GM18517 (cell line): Measurements from ENCODE around the gene PGAM5.
"Not testable (repeated sequence)": the region's sequence is repeated elsewhere in the genome, so short reads cannot be mapped to it uniquely, and the experiment has no call there.

ENCODE experiments used
- ATAC-seq: cut with Tn5 transposase; IDR thresholded peaks from one replicate; pipeline ENCODE4 v1.9.1; 2021; ENCODE audit warnings: mild to moderate bottlenecking, moderate library complexity; ENCODE audit not compliant: unreplicated experiment

Gene PGAM5

DNA sequence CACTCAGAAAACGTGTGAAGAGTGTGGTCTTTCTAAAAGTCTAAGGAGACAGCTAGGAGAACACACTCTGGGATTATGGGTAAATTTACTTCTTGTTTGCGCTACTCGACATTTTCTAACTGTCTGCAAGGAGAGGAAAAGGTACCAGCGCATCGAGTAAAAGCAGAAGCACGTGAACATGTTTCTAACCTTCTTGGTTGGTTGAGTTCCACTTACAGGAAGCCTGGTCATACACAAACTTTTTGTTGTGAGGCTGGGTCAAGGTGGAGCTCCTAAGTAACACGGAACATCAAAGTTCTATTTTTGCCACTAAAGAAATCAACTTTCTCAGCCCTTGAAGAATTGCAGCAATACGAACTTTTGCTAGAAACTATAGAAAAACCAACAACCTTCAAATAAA, 31.0 kb downstream of the PGAM5 start:
- no peak for ATAC-seq

DNA sequence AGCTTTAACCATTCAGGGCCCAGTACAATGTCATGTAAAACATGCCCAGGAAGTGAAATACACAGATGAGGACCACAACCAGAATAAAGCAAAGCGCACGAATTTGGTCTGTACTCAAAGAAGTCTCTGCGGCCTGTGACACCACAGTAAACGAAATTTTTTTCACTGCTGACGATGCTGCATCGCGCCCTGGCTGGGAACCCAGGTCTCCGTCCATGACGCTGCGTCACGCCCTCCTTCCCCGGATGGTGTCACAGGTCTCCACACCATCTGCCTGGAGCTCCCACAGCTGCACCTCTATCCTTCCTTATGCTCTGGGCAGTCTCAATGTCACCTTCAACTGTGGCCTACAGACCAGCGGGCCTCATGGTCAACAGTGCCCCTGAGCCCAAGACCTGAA, 33.2 kb downstream of the PGAM5 start:
- ATAC-seq = no peak

DNA sequence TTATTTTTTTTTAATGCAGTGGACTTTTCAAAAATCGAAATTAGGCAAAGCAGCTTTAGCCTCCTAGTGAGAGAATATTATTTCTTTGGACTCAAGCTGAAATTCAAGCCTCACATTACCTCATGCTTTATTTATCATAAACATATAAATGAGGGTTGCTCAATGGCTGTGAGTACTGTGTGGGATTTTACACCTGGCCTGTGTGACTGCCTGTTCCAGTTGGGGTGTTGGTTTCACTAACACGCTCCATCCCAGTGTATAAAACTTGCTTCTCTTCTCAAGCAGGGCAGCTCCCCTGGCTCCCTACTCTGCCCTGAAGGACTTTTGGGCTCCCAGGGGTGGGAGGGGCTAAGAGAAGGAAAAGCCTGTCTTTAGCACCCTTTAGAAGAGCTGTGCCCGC, 36.0 kb downstream of the PGAM5 start:
- no peak for ATAC-seq

DNA sequence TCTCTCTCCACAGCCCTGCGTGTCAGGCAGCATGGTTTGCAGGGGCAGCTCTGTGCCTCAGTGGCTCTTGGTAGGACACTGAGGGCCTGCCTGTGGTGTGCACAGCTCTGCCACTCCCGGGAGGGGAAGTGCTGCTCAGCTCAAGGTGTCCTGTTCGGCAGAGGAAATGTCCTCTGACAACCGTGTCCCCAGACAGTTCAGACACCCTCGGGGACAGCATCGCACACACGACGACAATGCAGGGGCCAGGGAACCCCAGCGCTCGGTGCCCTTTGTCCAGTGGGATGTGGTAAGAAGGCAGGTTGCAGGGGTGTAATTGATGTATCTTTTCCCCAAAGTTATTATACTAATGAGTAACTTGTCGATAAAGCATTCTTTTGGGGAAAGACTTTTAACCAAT, 36.8 kb downstream of the PGAM5 start:
- ATAC-seq = no peak

DNA sequence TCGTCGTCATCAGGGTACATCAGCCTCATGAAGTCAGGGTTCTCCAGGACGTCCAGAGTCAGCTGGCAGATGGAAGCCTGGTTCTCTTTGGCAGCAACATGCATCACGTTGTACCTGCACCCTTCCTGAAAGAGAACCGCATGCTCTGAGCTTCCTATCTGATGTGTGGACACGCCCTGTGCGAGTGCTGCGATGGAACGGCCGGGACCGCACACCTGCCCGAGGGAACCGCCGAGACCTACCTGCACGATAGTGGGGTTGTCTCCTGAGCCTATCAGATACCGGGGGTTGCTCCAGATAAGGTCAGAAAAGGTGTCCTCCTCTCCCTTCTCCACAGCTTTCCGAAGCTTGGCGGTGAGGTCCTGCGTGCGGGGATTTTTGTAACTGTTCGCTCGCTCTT, 37.3 kb downstream of the PGAM5 start:
- ATAC-seq = no peak

DNA sequence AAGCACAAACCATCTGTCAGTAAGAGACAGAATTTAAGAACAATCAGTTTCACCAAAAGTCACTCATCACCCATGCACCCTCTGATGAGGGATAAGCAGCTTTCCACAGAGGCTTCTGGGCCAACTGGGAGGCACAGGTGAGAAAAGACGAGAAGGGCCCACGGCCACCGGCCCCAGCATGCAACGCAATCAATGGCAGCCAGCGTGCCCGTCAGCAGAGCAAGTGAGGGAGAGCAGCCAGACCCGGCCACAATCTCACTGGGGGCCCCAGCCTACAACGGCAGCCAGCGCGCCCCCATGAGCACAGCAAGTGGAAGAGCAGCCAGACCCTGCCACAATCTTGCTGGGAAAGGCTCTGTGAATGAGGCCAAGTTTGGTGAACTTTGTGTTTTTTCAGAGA, 37.7 kb downstream of the PGAM5 start:
- no peak for ATAC-seq

DNA sequence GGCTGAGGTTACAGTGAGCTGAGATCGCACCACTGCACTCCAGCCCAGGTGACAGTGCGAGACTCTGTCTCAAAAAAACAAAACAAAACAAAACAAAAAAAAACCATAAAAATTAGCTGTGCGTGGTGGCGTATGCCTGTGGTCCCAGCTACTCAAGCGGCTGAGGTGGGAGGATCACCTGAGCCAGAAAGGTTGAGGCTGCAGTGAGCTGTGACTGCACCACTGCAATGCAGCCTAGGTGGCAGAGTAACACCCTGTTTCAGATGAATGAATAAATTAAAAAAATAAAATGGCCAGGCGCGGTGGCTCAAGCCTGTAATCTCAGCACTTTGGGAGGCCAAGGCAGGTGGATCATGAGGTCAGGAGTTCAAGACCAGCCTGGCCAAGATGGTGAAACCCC, 43.0 kb downstream of the PGAM5 start:
- not testable (repeated sequence) for ATAC-seq

DNA sequence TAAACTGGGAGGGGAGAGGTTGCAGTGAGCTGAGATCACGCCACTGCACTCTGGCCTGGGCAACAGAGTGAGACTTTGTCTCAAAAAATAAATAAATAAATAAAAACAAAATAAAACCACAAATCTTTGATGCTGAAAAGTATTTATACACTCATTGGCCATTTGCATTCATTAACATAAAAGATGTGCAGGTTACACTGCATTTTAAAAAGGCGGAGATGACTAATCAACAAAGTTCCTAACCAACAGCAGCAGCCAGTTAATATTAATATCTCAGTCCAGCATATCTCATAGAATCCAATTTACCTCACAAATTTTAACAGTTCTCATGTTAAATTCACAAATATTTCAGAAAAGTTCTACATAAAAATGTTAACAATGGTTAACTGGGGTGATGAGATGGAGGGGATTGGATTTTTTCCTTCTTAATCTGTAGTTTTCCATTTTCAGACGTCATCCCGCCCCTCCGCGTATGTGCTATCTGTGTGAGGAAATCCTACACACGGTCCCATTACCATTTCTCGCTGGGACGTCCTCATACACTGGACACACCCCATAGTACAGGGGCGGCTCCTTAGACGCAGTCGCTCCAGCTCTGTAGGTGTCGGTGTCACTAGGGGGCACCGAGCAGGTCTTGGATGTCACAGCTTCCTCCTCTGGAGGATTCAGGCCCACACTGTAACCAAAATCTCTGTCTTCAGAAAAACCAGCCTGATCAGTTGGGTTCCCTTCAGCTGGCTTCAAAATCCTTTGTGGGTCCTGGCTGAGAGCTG, 43.7 kb downstream of the PGAM5 start:
- ATAC-seq = no peak

DNA sequence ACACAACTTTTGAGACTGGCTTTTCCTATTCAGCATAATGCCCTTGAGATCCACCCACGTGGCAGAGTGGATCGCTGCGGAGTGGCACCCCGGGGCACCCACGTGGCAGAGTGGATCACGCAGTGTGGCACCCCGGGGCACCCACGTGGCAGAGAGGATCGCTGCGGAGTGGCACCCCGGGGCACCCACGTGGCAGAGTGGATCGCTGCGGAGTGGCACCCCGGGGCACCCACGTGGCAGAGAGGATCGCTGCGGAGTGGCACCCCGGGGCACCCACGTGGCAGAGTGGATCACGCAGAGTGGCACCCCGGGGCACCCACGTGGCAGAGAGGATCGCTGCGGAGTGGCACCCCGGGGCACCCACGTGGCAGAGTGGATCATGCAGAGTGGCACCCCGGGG, 48.2 kb downstream of the PGAM5 start:
- not testable (repeated sequence) for ATAC-seq

DNA sequence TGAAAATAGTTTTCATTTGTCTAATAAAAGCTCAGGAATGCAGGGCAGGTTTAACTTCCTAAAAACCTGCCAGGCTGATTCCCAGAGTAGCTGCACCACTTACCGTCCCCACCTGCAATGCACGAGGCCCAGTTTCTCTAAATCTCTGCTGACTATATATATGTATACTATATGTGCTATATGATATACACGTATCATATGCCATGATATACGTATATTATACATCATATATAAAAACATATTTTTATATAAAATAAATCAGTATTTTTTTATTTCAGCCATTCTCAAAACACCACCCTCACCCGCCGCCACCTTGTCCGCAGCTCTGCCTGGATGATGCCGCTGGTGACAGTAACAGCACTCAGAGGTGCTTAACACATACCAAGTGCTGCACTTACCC, 48.7 kb downstream of the PGAM5 start:
- no peak for ATAC-seq

DNA sequence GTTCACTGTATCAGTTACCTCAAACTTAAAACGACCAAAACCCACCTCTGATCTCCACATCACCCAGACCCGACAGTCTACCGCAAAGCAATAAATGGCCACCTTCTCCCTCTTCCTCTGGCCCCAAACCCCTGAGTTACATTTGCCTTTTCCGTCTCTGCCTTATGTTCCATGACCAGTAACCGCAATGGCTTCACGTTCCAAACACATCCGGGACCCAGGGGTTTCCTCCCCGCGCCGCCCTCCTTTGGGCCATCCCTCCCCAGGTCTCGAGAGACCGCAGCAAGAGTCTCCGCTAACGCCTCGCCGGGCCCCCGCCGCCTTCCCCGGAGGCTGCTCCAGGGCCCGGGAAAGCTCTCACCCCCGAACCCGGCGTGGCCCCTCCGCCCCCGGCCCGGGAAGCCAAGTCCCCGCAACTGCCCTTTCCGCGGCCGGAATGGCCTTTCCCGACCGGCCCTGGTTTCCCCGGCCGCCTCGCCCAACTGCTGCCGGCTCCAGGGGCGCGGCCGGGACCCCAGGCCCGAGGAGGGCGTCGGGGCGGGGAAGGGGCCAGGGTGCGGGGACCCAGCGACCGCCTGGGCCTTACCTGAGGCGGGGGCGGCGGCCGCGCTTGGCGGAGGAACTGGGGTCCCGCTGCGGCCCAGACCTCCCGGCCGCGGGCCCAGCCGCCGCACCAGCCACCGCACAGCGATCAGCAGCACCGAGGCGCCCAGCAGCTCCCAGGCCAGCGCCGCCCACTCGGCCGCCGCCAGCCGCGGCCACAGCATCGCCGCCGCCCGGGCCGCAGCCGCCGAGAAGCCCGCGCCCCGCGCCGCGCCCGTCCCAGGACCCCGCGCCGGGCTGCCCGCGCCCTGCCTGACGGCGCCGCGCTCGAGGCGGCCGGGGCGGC, 50.6 kb downstream of the PGAM5 start, which contains the start of gene ANKLE2:
Gene ANKLE2, minus strand, starts transcription at position 801 of the 889 bp plus-strand sequence. Its CDS starts 34 bp downstream, at position 767.
- ATAC-seq = peak; percentile 35

DNA sequence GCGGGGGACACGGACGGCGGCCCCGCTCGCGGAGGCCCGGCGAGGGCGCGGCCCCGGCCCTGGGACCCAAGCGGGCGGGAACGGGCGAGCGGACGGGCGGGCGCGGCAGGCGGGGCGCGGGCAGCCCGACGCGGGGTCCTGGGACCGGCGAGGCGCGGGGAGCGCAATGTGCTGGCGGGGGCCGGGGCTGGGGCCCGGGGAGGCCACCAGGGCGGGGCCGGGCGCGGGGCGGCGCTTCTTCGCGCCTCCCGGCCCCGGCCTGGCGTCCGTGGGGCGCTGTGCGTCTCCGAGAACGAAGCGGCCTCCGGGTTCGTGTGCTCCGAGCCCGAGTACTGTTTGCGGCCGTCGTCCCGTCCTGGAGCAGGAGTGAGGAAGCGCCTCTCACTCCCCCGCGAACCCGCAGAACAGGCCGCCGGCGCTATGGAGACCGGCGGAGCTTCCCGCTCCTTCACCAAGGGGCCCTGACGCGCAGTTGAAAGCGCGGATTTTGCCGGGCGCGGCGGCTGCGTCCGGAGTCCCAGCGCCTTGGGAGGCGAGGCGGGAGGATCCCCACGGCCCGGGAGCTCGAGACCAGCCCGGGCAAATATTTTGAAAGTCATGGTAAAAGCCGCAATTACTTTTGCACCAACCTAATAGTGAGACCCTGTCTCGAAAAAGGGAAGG, 51.4 kb downstream of the PGAM5 start:
- ATAC-seq = peak; percentile 46

DNA sequence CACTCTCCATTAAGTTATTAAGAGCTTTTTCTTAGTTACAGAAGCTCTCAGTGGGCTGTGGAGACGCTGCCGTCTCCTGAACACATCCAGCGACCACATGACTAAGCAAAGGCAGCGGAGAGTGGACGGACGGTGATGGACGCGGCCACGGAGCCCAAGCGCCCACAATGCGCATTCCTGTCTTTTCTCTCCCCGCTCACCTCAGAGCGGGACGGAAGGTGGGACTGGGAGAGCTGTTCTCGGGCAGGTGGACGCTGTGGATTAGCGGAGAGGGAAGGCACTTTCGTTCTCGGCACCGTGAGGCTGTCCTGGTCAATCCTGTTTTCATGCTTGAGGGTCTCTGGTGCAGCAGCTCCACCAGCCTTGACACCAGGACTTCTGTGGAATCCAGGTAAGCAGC, 53.6 kb downstream of the PGAM5 start:
- ATAC-seq = no peak

DNA sequence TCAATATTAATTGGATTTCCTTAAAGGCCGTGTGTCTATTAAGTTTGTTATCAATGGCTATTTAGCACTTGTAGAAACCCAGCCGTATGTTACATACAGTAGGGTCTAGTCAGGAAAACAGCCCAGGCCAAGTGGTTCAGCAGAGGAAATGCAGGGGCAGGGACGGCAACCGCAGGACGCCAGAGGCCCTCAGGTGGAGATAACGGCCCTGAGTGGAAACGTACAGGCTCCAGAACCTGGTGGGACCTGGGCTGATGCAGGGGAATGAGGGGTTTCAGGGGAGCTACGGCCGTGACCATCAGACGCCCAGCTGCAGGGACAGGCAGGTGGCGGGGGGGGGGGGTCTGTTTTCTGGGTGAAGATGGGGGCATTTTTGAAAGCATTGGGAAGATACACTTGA, 54.7 kb downstream of the PGAM5 start:
- no peak for ATAC-seq

DNA sequence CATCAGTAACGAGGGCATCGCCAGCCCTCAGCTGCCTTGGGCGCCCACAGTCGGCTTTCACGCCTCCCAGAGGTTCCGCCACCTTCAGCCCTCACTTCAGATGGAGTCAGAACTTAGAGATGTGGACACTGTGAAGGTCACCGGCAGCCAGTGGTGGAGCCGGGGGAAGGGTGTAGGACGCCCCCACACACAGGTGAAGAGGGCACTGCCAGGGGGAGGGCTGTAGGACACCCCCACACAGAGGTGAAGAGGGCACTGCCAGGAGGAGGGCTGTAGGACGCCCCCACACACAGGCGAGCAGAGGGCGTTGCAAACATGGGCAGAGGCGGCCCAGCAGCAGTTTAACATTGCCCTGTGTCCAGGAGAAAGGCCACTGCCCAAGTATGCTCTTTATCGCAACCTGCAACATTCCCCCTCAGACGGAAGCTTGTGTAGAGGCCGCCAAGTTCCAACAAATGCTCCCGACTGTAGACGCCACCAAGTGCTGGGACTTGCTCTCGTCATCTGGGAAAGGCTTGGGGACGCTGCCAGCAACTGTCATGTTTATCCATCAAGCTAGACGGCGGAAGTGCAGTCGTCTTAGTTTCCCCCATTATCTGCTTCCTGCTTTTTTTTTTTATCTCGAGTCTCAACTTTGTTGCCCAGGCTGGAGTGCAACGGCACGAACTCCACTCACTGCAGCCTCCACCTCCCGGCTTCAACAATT, 55.9 kb downstream of the PGAM5 start:
- no peak for ATAC-seq

DNA sequence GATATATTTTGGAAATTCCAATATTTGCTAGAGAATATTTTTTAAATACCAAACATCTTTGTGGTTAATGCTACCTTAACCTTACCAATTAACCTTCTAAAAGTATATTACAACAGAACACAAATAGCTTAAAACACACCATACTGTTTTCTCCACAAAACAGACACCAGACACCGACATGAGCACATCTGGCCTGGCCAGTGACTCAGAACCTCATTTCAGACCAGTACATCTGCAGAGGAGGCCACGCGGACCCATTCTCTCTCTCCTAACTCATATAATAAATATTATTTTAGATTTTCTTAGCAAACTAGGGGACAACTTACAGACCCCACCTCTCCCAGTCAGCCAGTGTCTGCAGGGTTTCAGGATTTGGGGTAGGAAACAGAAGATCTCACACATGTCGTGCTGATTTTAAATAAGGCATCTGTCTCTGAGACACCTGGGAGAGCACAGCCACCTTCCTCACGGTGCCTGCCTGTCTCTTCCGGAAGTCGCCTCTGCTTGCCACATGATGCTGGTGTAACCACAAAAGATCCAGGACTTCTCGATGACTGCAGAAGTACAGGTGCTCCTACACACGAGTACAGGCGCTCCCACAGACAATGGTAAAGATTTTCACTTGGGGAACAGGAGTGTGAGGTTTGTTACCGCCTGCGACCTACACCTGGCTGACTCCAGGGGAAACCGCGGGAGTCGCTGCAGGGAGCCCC, 60.6 kb downstream of the PGAM5 start:
- no peak for ATAC-seq
